Astrocyte (in vitro differentiated cells and primary cell): ENCODE data around the gene HMOX1. TPM values are rescaled to one million over a fixed set of nuclear protein-coding genes. Genes with fewer than 3 reads are reported as not detected.
A peak's percentile ranks its signal among the peaks of the same experiment; 100 is the strongest.

ENCODE experiments used
- DNase-seq: peaks from one replicate; pipeline ENCODE4 v3.0.0-alpha.2; 2010; ENCODE audit warnings: low read depth
- FAIRE-seq: peaks from 2 replicates; lab custom pipeline; 2011; peaks lifted over from hg19 to GRCh38; lab: Jason Lieb, UNC
- H2AFZ ChIP-seq: 2 replicates; pipeline ENCODE4 v1.6.0; 2012; ENCODE audit warnings: low read depth, low read length, inconsistent platforms
- H3K27ac ChIP-seq: 2 replicates; pipeline ENCODE4 v1.5.1; 2011; ENCODE audit warnings: low read depth, low read length, inconsistent platforms
- H3K27me3 ChIP-seq: 2 replicates; pipeline ENCODE4 v1.6.0; 2011; ENCODE audit warnings: low read length, inconsistent platforms; ENCODE audit not compliant: insufficient read depth
- H3K36me3 ChIP-seq: 2 replicates; pipeline ENCODE4 v1.5.1; 2011; ENCODE audit warnings: low read length, inconsistent platforms; ENCODE audit not compliant: insufficient read depth
- H3K4me1 ChIP-seq: 2 replicates; pipeline ENCODE4 v1.5.1; 2011; ENCODE audit warnings: low read length, inconsistent platforms; ENCODE audit not compliant: insufficient read depth
- H3K4me2 ChIP-seq: 2 replicates; pipeline ENCODE4 v1.6.0; 2012; ENCODE audit warnings: low read length, inconsistent platforms
- H3K4me3 ChIP-seq: 2 replicates; pipeline ENCODE4 v1.5.1; 2011; ENCODE audit warnings: low read depth, mild to moderate bottlenecking, low read length, inconsistent platforms; ENCODE audit not compliant: insufficient read depth
- H3K79me2 ChIP-seq: 2 replicates; pipeline ENCODE4 v1.6.0; 2012; ENCODE audit warnings: mild to moderate bottlenecking, low read length, inconsistent platforms; ENCODE audit not compliant: insufficient read depth
- H3K9ac ChIP-seq: 2 replicates; pipeline ENCODE4 v1.6.0; 2012; ENCODE audit warnings: mild to moderate bottlenecking, low read length, inconsistent platforms
- H3K9me3 ChIP-seq: 2 replicates; pipeline ENCODE4 v1.5.1; 2012; ENCODE audit warnings: low read depth, mild to moderate bottlenecking, low read length, inconsistent platforms; ENCODE audit not compliant: insufficient read depth
- H4K20me1 ChIP-seq: 2 replicates; pipeline ENCODE4 v1.6.0; 2012; ENCODE audit warnings: low read length, inconsistent platforms; ENCODE audit not compliant: insufficient read depth
- H3K27ac Mint-ChIP-seq: one replicate; pipeline ENCODE4 v1.8.0; 2021; ENCODE audit warnings: mild to moderate bottlenecking, mixed read lengths; ENCODE audit not compliant: unreplicated experiment
- H3K27me3 Mint-ChIP-seq: one replicate; pipeline ENCODE4 v1.8.0; 2021; ENCODE audit warnings: low read depth, mixed read lengths; ENCODE audit not compliant: unreplicated experiment
- H3K36me3 Mint-ChIP-seq: one replicate; pipeline ENCODE4 v1.8.0; 2021; ENCODE audit warnings: low read depth, mixed read lengths; ENCODE audit not compliant: unreplicated experiment
- H3K4me1 Mint-ChIP-seq: one replicate; pipeline ENCODE4 v1.8.0; 2021; ENCODE audit warnings: low read depth, mixed read lengths; ENCODE audit not compliant: unreplicated experiment
- H3K4me3 Mint-ChIP-seq: one replicate; pipeline ENCODE4 v1.8.0; 2021; ENCODE audit warnings: mild to moderate bottlenecking, moderate library complexity, mixed read lengths; ENCODE audit not compliant: unreplicated experiment
- H3K9me3 Mint-ChIP-seq: one replicate; pipeline ENCODE4 v1.8.0; 2021; ENCODE audit warnings: mild to moderate bottlenecking, mixed read lengths; ENCODE audit not compliant: unreplicated experiment
- EZH2 ChIP-seq: IDR thresholded peaks from 2 replicates; pipeline ENCODE4 v1.6.1; 2012; ENCODE audit warnings: mild to moderate bottlenecking, low read length, inconsistent platforms; ENCODE audit not compliant: insufficient read depth
- total RNA-seq: library from RNA; stranded (reverse); gene quantifications from 2 replicates; pipeline ENCODE4 v1.2.1, GENCODE V29; 2021
- TF ChIP-seq, protein P1 (sequence below): IDR thresholded peaks from 2 replicates; pipeline ENCODE4 v1.5.1; 2011; ENCODE audit warnings: low read depth, mild to moderate bottlenecking, inconsistent platforms, low read length, moderate library complexity; ENCODE audit not compliant: insufficient read depth

HMOX1 gene
- total RNA-seq, 1 donor from 2014 or later, result 17.0 TPM

DNA sequence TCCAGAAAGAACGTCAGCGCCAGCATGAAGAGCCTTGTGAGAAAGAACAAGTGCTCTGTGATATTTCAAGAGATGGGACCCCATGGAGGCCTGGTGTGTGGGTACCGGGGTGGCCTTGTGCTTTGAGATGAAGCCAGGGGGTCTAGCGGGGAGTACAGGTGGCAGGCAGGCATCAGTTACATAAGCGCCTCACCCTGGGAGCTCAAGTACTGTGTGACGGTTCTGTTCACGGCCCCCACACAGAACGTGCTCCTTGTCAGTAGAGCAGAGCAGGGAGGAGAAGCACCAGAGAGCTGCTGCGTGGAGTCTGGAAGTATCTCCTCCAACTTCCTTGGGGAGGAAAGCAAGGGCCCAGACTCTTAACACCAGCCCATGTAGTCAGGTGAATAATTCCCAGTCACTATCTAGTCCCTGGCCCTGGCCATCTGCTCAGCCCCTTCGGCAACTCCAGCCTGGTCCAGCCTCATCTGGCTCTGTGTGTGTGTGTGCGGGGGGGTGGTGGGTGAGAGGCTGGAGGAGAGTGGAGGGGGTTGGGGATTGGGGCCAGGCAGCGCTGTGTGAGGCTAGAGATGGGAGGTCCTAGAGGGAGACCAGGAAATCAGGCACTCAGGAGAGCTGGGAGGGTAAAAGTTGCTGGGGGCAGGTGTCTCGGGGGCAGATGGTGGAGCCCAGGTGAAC is 51.5 kb downstream of the HMOX1 start:
- H3K27me3 Mint-ChIP-seq, result peaks cover 2% of the 10 kb centered on the region
- TF ChIP-seq, protein P1, sequence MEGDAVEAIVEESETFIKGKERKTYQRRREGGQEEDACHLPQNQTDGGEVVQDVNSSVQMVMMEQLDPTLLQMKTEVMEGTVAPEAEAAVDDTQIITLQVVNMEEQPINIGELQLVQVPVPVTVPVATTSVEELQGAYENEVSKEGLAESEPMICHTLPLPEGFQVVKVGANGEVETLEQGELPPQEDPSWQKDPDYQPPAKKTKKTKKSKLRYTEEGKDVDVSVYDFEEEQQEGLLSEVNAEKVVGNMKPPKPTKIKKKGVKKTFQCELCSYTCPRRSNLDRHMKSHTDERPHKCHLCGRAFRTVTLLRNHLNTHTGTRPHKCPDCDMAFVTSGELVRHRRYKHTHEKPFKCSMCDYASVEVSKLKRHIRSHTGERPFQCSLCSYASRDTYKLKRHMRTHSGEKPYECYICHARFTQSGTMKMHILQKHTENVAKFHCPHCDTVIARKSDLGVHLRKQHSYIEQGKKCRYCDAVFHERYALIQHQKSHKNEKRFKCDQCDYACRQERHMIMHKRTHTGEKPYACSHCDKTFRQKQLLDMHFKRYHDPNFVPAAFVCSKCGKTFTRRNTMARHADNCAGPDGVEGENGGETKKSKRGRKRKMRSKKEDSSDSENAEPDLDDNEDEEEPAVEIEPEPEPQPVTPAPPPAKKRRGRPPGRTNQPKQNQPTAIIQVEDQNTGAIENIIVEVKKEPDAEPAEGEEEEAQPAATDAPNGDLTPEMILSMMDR, result no peak
- no peak for TF ChIP-seq EZH2
- no peak for FAIRE-seq
- peaks cover 5% of the 10 kb centered on the region for H3K4me1 Mint-ChIP-seq
- no peaks in the 10 kb centered on the region for H3K27me3 ChIP-seq
- no peak overlapping the region for H3K27ac Mint-ChIP-seq
- H3K36me3 ChIP-seq, result no peaks in the 10 kb centered on the region
- no peak overlapping the region for H3K4me3 ChIP-seq
- no peaks in the 10 kb centered on the region for H4K20me1 ChIP-seq
- H3K27ac ChIP-seq, result no peak overlapping the region
- no peak overlapping the region for H3K4me2 ChIP-seq
- peaks cover 7% of the 10 kb centered on the region for H3K4me1 ChIP-seq
- H2AFZ ChIP-seq, result no peak overlapping the region
- no peak overlapping the region for H3K4me3 Mint-ChIP-seq
- H3K9me3 ChIP-seq, result peaks cover 11% of the 10 kb centered on the region
- DNase-seq, result no peak
- peaks cover 4% of the 10 kb centered on the region for H3K36me3 Mint-ChIP-seq
- no peak overlapping the region for H3K9ac ChIP-seq
- peaks cover 7% of the 10 kb centered on the region for H3K9me3 Mint-ChIP-seq
- no peaks in the 10 kb centered on the region for H3K79me2 ChIP-seq

DNA sequence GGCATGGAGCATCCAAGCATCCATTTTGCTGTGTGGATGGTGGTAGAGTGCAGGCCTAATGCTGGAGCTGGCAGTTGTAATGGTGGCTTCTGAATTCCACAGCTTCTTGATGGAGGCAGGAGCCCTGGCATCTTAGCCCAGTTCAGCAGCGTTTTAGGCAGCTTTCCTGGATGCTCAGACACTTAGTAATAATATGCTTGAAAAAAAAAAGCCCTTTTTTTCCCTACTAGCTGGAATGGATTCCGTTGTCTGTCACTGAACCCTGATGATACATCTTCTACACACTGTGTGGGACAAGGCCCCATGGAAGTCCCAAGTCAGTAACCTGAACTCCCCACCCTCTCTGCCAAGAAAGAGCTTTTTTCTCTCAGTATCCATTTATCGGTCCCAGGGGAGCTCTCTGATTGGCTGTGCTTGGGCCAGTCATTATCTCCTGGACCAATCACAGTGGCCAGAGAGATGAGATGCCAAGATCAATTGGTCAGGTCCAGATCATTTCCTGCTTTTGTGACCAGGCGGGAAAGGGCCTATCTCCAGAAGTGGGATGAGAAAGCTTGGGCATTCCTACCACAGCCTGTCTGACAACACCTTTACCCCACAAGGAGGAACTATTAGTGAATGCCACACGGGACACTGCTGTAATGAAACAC is 53.3 kb downstream of the HMOX1 start:
- H2AFZ ChIP-seq, result no peak overlapping the region
- H4K20me1 ChIP-seq, result no peaks in the 10 kb centered on the region
- H3K9me3 ChIP-seq, result peaks cover 11% of the 10 kb centered on the region
- FAIRE-seq (no peak), DNase-seq (peak; percentile 16)
- H3K9ac ChIP-seq, result no peak overlapping the region
- Mint-ChIP-seq H3K4me3 (no peak overlapping the region), H3K27ac (no peak overlapping the region), H3K4me1 (peaks cover 5% of the 10 kb centered on the region), H3K9me3 (peaks cover 4% of the 10 kb centered on the region), H3K36me3 (peaks cover 4% of the 10 kb centered on the region), H3K27me3 (peaks cover 2% of the 10 kb centered on the region)
- no peak overlapping the region for H3K4me3 ChIP-seq
- no peaks in the 10 kb centered on the region for H3K36me3 ChIP-seq
- no peak overlapping the region for H3K4me2 ChIP-seq
- H3K4me1 ChIP-seq, result peaks cover 7% of the 10 kb centered on the region
- no peak for TF ChIP-seq EZH2
- TF ChIP-seq, protein P1, result no peak
- no peak overlapping the region for H3K27ac ChIP-seq
- no peaks in the 10 kb centered on the region for H3K79me2 ChIP-seq
- H3K27me3 ChIP-seq, result no peaks in the 10 kb centered on the region

DNA sequence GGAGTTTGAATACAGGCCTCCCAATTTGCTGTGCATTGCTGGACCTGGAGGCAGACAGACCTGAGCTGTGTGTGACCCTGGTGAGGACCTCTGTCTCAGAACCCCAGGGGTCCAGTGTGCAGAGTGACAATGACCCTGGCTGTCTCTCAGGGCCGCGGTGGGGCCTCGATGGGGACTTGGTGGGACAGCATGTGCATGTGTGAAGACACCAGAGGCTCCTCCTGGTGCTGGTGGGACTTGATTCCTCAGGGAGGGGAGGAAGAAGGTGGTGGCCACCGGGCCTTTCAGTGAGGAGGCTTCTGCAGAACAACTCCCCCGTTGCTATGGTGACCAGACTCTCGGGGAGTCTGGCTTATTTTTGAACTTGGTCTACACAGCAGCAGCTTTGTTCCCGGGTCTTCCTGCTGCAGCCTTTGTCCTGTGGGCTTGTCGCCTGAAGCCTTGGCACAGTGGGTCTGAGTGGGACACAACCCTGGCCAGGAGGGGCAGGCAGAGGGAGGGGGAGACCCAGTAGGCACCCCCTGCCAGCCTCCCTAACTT is 54.4 kb downstream of the HMOX1 start:
- no peak for TF ChIP-seq EZH2
- TF ChIP-seq, protein P1, result no peak
- FAIRE-seq, result no peak
- Histone ChIP-seq H2AFZ (no peak overlapping the region), H3K4me2 (no peak overlapping the region), H3K27me3 (no peaks in the 10 kb centered on the region), H3K27ac (no peak overlapping the region), H3K4me3 (no peak overlapping the region), H3K9me3 (peaks cover 11% of the 10 kb centered on the region), H4K20me1 (no peaks in the 10 kb centered on the region), H3K79me2 (no peaks in the 10 kb centered on the region), H3K4me1 (peaks cover 7% of the 10 kb centered on the region), H3K9ac (no peak overlapping the region), H3K36me3 (no peaks in the 10 kb centered on the region)
- no peak overlapping the region for H3K4me3 Mint-ChIP-seq
- no peak for DNase-seq
- H3K27me3 Mint-ChIP-seq, result peaks cover 2% of the 10 kb centered on the region
- H3K36me3 Mint-ChIP-seq, result peaks cover 4% of the 10 kb centered on the region
- H3K27ac Mint-ChIP-seq, result no peak overlapping the region
- H3K9me3 Mint-ChIP-seq, result peaks cover 4% of the 10 kb centered on the region
- peaks cover 5% of the 10 kb centered on the region for H3K4me1 Mint-ChIP-seq
